HG03460 (cell line): ENCODE measurements around the gene PGPEP1.
"Not testable (repeated sequence)": the region's sequence is repeated elsewhere in the genome, so short reads cannot be mapped to it uniquely, and the experiment has no call there.

Source experiments
- ATAC-seq: cut with Tn5 transposase; IDR thresholded peaks from one replicate; pipeline ENCODE4 v1.9.1; 2021; ENCODE audit not compliant: unreplicated experiment

The PGPEP1 gene

DNA sequence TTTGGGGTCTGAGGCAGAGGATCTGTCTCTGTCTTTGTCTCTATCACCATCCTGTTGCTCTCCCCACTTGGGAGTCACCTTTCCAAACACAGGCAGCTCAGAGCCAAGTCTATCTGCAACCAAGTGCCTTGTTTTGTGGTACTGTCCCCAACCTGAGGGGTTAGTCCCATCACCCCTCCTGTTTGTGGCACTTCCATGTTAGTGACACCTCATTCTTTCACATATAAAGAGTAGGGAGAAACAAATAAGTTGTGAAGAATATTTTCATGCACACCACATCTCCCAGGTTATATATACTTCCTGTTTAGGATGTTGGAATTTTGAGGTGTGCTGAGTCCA is 49.3 kb downstream of the PGPEP1 start:
- ATAC-seq: no peak

- ATAC-seq: no peak
Observed at GRCh38 chr19:18390065-18390907, 49.9 kb downstream of the PGPEP1 start.

GRCh38 chr19:18391509-18392075 is 51.2 kb downstream of the PGPEP1 start:
- ATAC-seq: no peak

- no peak for ATAC-seq
Observed at GRCh38 chr19:18392417-18392816, 52.0 kb downstream of the PGPEP1 start.

DNA sequence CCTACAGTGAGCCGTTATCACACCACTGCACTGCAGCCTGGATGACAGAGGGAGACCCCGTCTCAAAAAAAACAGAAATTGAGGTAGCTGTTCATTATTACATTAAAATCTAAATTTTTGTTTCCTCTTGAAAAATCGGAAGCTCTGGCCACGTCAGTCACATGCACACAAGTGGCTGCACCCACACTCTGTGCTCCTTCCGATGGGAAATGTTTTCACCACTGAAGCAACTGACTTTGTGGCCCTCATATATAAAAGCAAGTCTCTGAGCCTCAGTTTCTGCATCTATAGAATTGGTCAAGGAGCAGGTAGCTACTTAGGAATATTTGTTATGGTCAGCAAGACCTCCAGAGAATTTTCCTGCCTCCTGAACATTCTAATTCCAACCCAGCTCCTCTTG is 52.5 kb downstream of the PGPEP1 start:
- no peak for ATAC-seq

- ATAC-seq: no peak
Observed at GRCh38 chr19:18393836-18394235, 53.4 kb downstream of the PGPEP1 start.

GRCh38 chr19:18396471-18397241 is 56.3 kb downstream of the PGPEP1 start:
- no peak for ATAC-seq

DNA sequence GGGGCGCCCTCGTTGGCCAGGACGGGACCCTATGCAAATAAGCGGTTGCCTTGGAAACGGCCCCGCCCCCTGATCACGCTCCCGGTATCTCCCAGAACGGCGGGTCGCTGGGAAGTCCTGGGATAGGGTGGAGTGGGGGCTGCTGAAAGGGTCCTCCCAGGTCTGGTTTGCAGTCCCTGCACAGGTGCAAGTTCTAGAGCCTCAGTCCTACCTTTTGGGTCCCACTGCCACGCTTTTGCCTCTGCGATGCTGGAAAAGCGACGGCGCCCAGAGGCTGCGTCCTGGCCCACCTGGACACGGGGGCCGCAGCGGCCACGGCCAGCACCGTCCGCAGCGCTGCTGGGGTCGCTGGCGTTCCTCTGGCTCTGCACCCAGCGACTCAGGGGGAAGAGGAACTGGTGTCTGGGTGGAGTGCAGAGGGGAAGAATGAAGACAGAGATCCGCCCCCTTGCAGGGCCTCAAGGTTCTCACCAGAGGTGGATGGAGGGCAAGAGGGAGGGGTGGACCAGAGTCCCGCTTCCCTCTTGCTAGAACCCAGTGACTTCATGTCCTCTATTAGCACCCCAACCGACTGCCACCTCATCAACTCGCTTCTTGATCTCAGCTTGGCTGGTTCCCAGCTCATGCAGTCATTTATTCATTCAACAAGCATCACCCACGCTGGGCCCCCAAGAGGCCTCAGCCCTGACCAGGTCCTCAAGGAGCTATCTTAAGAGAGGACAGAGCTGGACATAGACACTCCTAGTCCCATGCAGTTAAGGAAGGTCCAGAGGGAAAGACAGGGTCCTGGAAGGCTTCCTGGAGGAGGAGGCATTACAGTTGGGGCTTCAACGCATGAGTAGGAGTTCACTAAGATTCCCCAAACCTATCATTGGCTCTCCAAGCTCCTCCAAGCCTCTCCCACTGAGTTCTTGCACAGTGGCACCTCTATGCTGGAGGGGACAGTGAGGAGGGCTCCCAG is 57.1 kb downstream of the PGPEP1 start, which contains the start of gene LRRC25:
LRRC25 (minus strand) TSS at position 381 of the 961 bp plus-strand sequence. CDS start 659 bp downstream, outside the sequence.
- no peak for ATAC-seq

DNA sequence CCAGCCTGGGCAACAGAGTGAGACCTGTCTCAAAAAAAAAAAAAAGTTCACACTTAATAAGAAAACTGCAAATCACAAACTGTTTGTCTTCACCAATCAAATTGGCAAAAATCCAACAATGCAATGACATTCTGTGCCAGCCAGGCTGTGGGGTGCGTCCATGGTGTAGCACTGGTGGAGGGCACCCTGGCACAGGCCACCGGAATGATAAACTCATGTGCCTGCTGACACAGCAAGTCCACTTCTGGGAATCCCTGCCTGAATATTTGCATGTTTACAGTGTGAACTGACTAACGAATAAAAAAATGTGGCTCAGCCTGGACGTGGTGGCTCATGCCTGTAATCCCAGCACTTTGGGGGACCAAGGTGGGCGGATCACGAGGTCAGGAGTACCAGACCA is 58.6 kb downstream of the PGPEP1 start:
- ATAC-seq: no peak

GRCh38 chr19:18401580-18402112 is 61.2 kb downstream of the PGPEP1 start:
- ATAC-seq: no peak

DNA sequence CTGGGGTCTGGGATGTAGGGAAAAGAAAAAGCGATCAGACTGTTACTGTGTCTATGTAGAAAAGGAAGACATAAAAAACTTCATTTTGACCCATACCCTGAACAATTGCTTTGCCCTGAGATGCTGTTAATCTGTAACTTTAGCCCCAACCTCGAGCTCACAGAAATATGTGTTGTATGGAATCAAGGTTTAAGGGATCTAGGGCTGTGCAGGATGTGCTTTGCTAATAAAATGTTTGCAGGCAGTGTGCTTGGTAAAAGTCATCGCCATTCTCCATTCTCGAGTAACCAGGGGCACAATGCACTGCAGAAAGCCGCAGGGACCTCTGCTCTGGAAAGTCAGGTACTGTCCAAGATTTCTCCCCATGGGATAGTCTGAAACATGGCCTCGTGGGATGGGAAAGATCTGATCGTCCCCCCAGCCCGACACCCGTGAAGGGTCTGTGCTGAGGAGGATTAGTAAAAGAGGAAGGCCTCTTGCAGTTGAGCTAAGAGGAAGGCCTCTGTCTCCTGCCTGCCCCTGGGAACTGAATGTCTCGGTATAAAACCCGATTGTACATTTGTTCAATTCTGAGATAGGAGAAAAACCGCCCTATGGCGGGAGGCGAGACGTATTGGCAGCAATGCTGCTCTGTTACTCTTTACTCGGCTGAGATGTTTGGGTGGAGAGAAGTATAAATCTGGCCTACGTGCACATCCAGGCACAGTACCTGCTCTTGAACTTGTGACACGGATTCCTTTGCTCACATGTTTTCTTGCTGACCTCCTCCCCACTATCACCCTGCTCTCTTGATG is 62.3 kb downstream of the PGPEP1 start:
- ATAC-seq: not testable (repeated sequence)

DNA sequence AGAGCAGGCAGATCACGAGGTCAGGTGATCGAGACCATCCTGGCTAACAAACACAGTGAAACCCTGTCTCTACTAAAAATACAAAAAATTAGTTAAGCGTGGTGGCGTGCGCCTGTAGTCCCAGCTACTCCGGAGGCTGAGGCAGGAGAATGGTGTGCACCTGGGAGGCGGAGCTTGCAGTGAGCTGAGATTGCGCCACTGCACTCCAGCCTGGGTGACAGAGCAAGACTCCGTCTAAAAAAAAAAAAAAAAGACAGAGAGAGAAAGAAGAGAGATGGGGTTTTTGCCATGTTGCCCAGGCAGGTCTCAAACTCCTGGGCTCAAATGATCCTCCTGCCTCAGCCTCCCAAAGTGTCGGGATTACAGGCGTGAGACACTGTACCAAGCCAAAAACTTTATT is 65.4 kb downstream of the PGPEP1 start:
- ATAC-seq: not testable (repeated sequence)

GRCh38 chr19:18406749-18407148 is 66.4 kb downstream of the PGPEP1 start:
- no peak for ATAC-seq

DNA sequence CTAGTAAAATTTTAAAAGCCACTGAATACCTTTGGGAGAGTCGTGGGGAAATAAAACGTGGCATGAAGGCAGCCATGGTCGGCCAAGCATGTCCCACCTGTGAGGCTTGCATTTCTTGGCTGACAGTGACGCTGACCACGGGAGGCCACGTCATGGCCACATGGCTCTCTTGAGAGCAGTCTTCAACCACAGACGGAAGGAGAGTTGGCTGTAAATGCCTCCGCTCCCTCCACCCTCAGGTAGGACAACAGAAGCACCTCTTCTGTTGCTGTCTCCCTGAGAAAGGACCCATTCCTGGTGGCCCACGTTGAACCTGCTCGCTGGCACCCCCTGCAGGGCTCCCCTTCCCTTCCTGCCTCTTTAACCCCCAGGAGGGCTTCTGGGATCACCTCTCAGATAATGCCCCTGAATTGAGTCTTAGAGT is 67.7 kb downstream of the PGPEP1 start:
- peak; percentile 71 for ATAC-seq

DNA sequence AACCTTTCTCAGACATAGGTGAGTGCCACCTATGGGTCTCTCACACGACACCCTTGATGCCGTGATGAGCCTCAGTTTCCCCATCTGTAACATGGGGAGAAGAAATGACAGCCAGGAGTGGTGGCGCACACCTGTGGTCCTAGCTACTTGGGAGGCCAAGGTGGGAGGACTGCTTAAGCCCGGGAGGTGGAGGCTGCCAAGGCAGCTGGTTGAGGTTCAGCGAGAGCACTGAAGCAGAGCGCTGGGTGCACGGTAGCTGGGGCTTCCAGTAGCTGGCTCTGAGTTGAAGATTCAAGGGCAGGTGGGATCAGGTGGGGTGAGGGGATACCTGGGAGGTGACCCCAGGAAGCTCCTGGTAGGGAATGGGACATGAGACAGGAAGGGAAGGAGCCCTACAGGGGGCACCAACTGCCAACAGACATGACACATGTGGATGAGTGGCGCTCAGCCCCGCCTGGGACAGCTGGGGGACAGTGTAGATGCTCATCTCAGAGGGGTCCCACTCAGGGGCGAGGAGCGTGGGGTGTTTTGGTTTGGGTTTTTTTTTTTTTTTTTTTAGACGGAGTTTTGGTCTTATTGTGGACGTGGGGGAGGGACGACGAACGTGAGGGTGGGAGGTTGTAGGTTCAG is 72.3 kb downstream of the PGPEP1 start:
- ATAC-seq: no peak

- ATAC-seq: no peak
Observed at GRCh38 chr19:18414504-18415177, 74.2 kb downstream of the PGPEP1 start.

GRCh38 chr19:18415178-18415867 is 74.9 kb downstream of the PGPEP1 start:
- no peak for ATAC-seq

DNA sequence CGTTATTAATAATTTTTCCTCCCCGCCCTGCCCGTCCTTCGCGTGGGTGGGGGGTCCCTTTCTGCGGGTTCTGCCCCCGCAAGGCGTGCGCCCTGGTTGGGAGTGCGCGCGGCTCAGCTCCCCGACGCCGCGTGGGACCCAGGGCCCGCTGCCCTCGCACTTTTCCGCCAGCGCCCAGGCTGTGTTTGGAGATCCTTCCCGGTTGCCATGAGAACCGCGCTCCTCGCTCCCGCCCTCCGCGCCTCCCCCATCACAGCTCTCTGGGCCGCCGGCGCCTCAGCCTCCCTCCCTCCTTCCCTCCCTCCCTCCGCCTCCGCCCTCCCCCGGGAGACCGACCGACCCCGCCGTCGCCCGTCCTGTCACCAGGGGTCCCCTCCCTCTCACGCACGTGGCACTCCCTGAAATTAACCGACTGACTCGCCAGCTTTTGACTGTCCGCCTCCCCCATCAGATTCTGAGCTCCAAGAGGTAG is 76.4 kb downstream of the PGPEP1 start:
- ATAC-seq: no peak
